ENCODE measurements around the gene ZNF211. TPM values are rescaled to one million over a fixed set of nuclear protein-coding genes. Genes with fewer than 3 reads are reported as not detected.

ZNF211 gene
- total and polyA plus RNA-seq, 2 donors (not counting 3 experiments of a cell fraction or from before 2014, with no cell fraction given): 4.7 to 9.4 TPM

- Histone ChIP-seq H3K27ac (ENCODE audit: insufficient read depth, low read depth, low read length) (no peak overlapping the region), H3K4me2 (ENCODE audit: insufficient read depth, low read length) (no peak overlapping the region), H3K9me3 (replicated peaks; ENCODE audit: control insufficient read depth, insufficient read depth, low read length) (peaks cover 33% of the 10 kb centered on the region), H3K4me1 (ENCODE audit: control insufficient read depth, extremely low read depth, insufficient read depth, low read length) (no peaks in the 10 kb centered on the region), H3K36me3 (ENCODE audit: control insufficient read depth in 2 of 2, extremely low read depth in 1 of 2, insufficient read depth in 2 of 2, low read length in 2 of 2) (peaks cover 9 to 18% of the 10 kb centered on the region in 2 experiments), H3K4me3 (replicated peaks in 1 of 3; ENCODE audit: insufficient read depth in 1 of 3, low read depth in 1 of 3, low read length in 3 of 3) (no peak overlapping the region), H3K9ac (replicated peaks; ENCODE audit: extremely low read depth, insufficient read depth, low read length) (no peak overlapping the region), H4K20me1 (replicated peaks; ENCODE audit: control insufficient read depth, extremely low read depth, insufficient read depth, low read length) (no peaks in the 10 kb centered on the region), H3K79me2 (ENCODE audit: control insufficient read depth, insufficient read depth, low read length) (peaks cover 17% of the 10 kb centered on the region), H2AFZ (ENCODE audit: low read depth, low read length) (no peak overlapping the region), H3K9me1 (replicated peaks; ENCODE audit: control insufficient read depth, extremely low read depth, insufficient read depth, low read length) (no peaks in the 10 kb centered on the region), H3K27me3 (ENCODE audit: control insufficient read depth in 2 of 2, insufficient read depth in 2 of 2, low read length in 2 of 2) (no peaks in the 10 kb centered on the region)
- dilution Hi-C loops (cut with MboI; ENCODE audit: extremely low pct_ligation_motif_present, low sequenced_read_pairs): no loop called here
- DNase-seq (ENCODE audit: low read depth, low spot score): no peak
- no TSS peak for BruUV-seq (replicated peaks)
- FAIRE-seq: no peak
- ChIA-PET POLR2A (no interaction called here), CTCF (no interaction called here)
- intact Hi-C loops (cut with micrococcal nuclease): no loop called here
- no peak for TF ChIP-seq CTCF (IDR thresholded peaks at IDR 0.05; ENCODE audit: extremely low read depth in 1 of 2, insufficient read depth in 1 of 2, low read depth in 1 of 2, low read length in 2 of 2)
- no peak for TF ChIP-seq MAX (IDR thresholded peaks at IDR 0.05; ENCODE audit: insufficient read depth, insufficient read length)
- no peak for TF ChIP-seq JUN (IDR thresholded peaks at IDR 0.05; ENCODE audit: borderline replicate concordance, insufficient read depth, insufficient read length, low read depth)
- TF ChIP-seq GATA2 (IDR thresholded peaks at IDR 0.05; ENCODE audit: insufficient read depth, insufficient read length, low read depth, low read length): no peak
- no peak for TF ChIP-seq POLR2AphosphoS5 (IDR thresholded peaks at IDR 0.05; ENCODE audit: insufficient read depth, low read depth, low read length)
- TF ChIP-seq EZH2 (IDR thresholded peaks at IDR 0.05; ENCODE audit: borderline replicate concordance, low read depth, low read length, severe bottlenecking): no peak
- no peak for TF ChIP-seq POLR2A (IDR thresholded peaks at IDR 0.05; ENCODE audit: low read depth, low read length)
- no peak for TF ChIP-seq FOS (IDR thresholded peaks at IDR 0.05; ENCODE audit: borderline replicate concordance, insufficient read depth, low read length)
- TF ChIP-seq MYC (IDR thresholded peaks at IDR 0.05; ENCODE audit: low read depth, low read length): no peak
Measured at GRCh38 chr19:57688011-57688763, 55.2 kb downstream of the ZNF211 start.

Measured in endothelial cell of umbilical vein (primary cell).